Mesenteric fat pad (tissue), 1 donor: ENCODE results near the gene DCDC1. TPM values are rescaled to one million over a fixed set of nuclear protein-coding genes. Genes with fewer than 3 reads are reported as not detected.

Experiments
- DNase-seq: peaks from one replicate; pipeline ENCODE4 v3.0.0-alpha.2; 2020; ENCODE audit warnings: low spot score
- total RNA-seq: library from RNA; stranded (reverse); fragmentation: NEBNext Ultra II Directional; extraction: Animal tissue kit (Norgen Biotek cat#: 25700); gene quantifications from one replicate; pipeline ENCODE4 v1.2.1, GENCODE V29; 2021
- donor health status: DM: yes; HTN: yes; CAD: no.

The DCDC1 gene
- total RNA-seq, 1 donor from 2014 or later: not detected

- DNase-seq: no peak
Observed at GRCh38 chr11:31237819-31238760, 131.4 kb downstream of the DCDC1 start.

GRCh38 chr11:31236143-31236542 lies 133.4 kb downstream of the DCDC1 start:
- no peak for DNase-seq

- no peak for DNase-seq
Observed at GRCh38 chr11:31233425-31233824, 136.1 kb downstream of the DCDC1 start.

- DNase-seq: no peak
Observed at GRCh38 chr11:31231601-31232000, 137.9 kb downstream of the DCDC1 start.

- DNase-seq: no peak
Observed at GRCh38 chr11:31218847-31219246, 150.7 kb downstream of the DCDC1 start.

GRCh38 chr11:31214372-31214771 lies 155.2 kb downstream of the DCDC1 start:
- no peak for DNase-seq

- no peak for DNase-seq
Observed at GRCh38 chr11:31199378-31199777, 170.2 kb downstream of the DCDC1 start.

- no peak for DNase-seq
Observed at GRCh38 chr11:31173926-31174680, 195.4 kb downstream of the DCDC1 start.

GRCh38 chr11:31160504-31161422 lies 208.8 kb downstream of the DCDC1 start:
- DNase-seq: no peak

- DNase-seq: no peak
Observed at GRCh38 chr11:31150841-31151240, 218.7 kb downstream of the DCDC1 start.

GRCh38 chr11:31150011-31150410 lies 219.5 kb downstream of the DCDC1 start:
- DNase-seq: no peak

- DNase-seq: no peak
Observed at GRCh38 chr11:31141789-31142188, 227.8 kb downstream of the DCDC1 start.

- DNase-seq: no peak
Observed at GRCh38 chr11:31139479-31139878, 230.1 kb downstream of the DCDC1 start.

- DNase-seq: no peak
Observed at GRCh38 chr11:31132531-31133421, 236.8 kb downstream of the DCDC1 start.

GRCh38 chr11:31131760-31132159 lies 237.8 kb downstream of the DCDC1 start:
- DNase-seq: no peak

- DNase-seq: no peak
Observed at GRCh38 chr11:31127290-31127689, 242.2 kb downstream of the DCDC1 start.

GRCh38 chr11:31120428-31120827 lies 249.1 kb downstream of the DCDC1 start:
- DNase-seq: no peak

- DNase-seq: no peak
Observed at GRCh38 chr11:31118566-31118965, 251.0 kb downstream of the DCDC1 start.

- DNase-seq: no peak
Observed at GRCh38 chr11:31117038-31117437, 252.5 kb downstream of the DCDC1 start.

- DNase-seq: no peak
Observed at GRCh38 chr11:31114442-31114841, 255.1 kb downstream of the DCDC1 start.
